ENCODE results near the gene PIGL. TPM values are rescaled to one million over a fixed set of nuclear protein-coding genes. Genes with fewer than 3 reads are reported as not detected.
A peak's percentile ranks its signal among the peaks of the same experiment; 100 is the strongest.

The PIGL gene
- total RNA-seq, 1 donor from 2014 or later = 14.8 TPM

GRCh38 chr17:16353317-16354174 lies 136.5 kb downstream of the PIGL start, which contains the start of gene CENPV:
CENPV (minus strand) TSS chr17:16353469; CDS start chr17:16353436, 33 bp downstream.
- no peak for DNase-seq (ENCODE audit: low read depth)

DNA sequence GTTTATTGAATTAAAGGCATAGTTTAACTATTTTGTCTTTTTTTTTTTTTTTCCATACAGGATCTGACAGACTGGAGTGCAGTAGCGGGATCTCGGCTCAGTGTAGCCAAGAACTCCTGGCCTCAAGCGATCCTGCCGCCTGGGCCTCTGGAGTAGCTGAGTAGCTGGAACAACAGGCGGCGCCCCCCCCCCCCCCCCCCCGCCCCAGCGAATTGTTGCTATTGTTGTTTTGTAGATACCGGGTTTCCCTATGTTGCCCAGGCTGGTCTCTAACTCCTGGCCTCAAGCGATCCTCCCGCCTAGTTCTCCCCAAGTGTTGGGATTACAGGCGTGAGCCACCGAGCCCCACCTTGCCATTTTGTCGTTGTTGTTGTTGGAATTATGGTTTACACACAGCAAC lies 137.6 kb downstream of the PIGL start:
- DNase-seq (ENCODE audit: low read depth) = no peak

DNA sequence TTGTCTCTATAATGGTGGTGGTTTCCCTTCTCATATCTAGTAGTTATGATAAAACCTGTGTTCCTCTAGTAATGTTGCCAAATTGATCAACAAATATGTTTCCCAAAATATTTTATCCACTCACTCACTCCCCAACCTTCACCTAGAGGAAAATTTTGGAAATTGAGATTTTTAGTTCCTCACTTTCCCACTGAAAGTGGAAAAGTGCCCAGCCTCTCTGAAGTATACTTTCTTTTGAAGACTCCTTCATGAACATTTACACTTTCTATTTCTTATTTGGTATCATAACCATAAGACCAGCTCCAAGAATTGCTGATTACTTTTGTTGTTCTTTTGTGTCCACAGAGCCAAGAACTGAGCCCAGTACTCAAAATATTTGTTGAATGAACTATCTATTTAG lies 141.4 kb downstream of the PIGL start:
- no peak for DNase-seq (ENCODE audit: low read depth)

- DNase-seq (ENCODE audit: low read depth) = no peak
These were observed 144.9 kb downstream of the PIGL start for GRCh38 chr17:16361874-16362273.

DNA sequence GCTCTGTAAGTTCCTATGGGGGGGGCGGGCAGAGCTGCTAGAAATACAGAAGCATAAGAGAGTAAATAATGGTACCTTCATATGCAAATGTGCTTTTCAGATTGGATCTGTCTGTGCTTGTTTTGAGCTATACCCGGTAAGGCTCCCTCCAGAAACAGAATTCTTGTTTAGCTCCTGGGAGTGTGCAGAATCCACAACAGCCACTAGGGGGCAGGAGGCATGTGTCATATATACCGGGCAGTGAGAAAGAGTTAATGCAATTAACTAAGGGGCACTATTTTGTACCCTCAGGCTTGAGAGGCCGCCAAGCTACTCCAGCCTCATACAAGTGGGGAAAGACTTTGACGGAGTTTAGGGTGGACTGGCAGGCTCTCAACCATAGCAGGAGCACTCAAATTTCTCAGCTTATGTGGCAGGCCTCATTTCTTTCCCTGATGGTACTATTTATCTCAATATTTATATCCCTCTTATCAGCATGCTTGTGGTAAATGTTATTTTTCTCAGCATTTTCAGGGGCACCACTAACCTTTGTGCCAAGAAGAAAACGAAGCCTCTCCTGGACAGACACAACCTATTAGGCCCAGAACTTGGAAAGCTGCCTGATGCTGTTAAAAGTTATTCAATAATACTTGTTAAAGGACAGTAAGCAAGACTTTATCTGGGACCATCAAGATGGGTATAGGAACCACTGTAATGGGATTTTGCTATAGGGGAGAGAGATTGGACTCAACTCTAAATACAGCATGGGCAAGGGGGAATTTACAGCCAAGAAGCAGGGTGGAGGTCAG lies 146.9 kb downstream of the PIGL start:
- DNase-seq (ENCODE audit: low read depth) = peak; percentile 57

GRCh38 chr17:16364625-16365024 lies 147.6 kb downstream of the PIGL start:
- DNase-seq (ENCODE audit: low read depth) = no peak

- no peak for DNase-seq (ENCODE audit: low read depth)
These were observed 154.7 kb downstream of the PIGL start for GRCh38 chr17:16371742-16372141.

DNA sequence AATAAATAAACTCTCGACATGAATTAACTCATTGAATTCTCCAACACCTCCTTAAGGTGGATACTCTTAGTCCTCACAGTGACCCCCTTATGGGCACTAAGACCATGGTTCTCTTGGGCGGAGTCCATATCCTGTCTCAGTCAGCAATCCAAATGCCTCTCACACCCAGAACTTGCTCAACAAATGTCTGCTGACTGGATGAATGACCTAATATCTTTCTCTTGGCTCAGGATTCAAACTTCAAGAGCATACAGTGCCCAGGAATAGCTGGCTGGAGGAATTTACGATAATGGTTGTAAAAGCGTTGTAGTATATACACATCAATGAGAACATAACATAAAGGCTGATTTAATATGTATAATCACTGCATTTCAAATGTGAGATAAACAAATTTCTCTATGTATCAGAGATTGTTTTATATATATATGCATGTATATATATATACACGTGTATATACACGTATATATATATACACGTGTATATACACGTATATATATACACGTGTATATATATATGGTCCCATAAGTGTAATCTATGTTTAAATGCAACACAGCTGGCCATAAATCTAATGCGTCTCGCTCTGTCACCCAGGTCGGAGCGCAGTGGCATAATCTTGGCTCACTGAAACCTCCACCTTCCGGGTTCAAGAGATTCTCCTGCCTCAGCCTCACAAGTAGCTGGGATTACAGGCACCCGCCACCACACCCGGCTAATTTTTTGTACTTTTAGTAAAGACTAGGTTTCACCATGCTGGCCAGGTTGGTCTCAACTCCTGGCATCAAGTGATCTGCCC lies 157.3 kb downstream of the PIGL start:
- DNase-seq (ENCODE audit: low read depth) = no peak

Other genes with a start within 250 kb of the PIGL start
- gene ZSWIM7, start 217.5 kb upstream of the PIGL start, total RNA-seq = 18.1 and 32.1 TPM in 2 replicates
- 68.8 and 101 TPM in 2 replicates for gene TTC19, start 217.4 kb upstream of the PIGL start, total RNA-seq
- gene NCOR1, start 1.7 kb upstream of the PIGL start, total RNA-seq = 47.2 and 159 TPM in 2 replicates
- 2.6 and 19.3 TPM in 2 replicates for gene CENPV, start 136.3 kb downstream of the PIGL start, total RNA-seq
- 1,144 and 1,352 TPM in 2 replicates for gene UBB, start 163.9 kb downstream of the PIGL start, total RNA-seq
- gene TRPV2, start 198.4 kb downstream of the PIGL start, total RNA-seq = 5.4 and 14.5 TPM in 2 replicates